HUES6 (cell line): ENCODE results near the gene GULP1.
A peak's percentile ranks its signal among the peaks of the same experiment; 100 is the strongest.
"Not testable (repeated sequence)": the region's sequence is repeated elsewhere in the genome, so short reads cannot be mapped to it uniquely, and the experiment has no call there.

Experiments
- H3K27ac ChIP-seq: 2 replicates; pipeline ENCODE4 v1.7.0; 2013; ENCODE audit warnings: low read depth, mild to moderate bottlenecking, low read length, inconsistent platforms
- H3K27me3 ChIP-seq: 2 replicates; pipeline ENCODE4 v1.6.1; 2013; ENCODE audit warnings: low read length; ENCODE audit not compliant: control insufficient read depth, insufficient read depth
- H3K36me3 ChIP-seq: 2 replicates; pipeline ENCODE4 v1.6.1; 2013; ENCODE audit warnings: low read length; ENCODE audit not compliant: control insufficient read depth, insufficient read depth
- H3K4me1 ChIP-seq: 2 replicates; pipeline ENCODE4 v1.6.1; 2013; ENCODE audit warnings: low read length; ENCODE audit not compliant: control insufficient read depth, insufficient read depth
- H3K4me3 ChIP-seq: 2 replicates; pipeline ENCODE4 v1.5.1; 2013; ENCODE audit warnings: low read depth, low read length
- H3K9ac ChIP-seq: one replicate; pipeline ENCODE4 v1.6.1; 2013; ENCODE audit warnings: mild to moderate bottlenecking, low read length
- H3K9me3 ChIP-seq: 2 replicates; pipeline ENCODE4 v1.6.1; 2013; ENCODE audit warnings: low read depth, low read length; ENCODE audit not compliant: control insufficient read depth, insufficient read depth

Gene GULP1

GRCh38 chr2:188526701-188527100, 235.0 kb downstream of the GULP1 start:
- peak overlapping the region; percentile 46; the same call in 1 of the 2 replicates for H3K27ac ChIP-seq
- H3K4me3 ChIP-seq, result no peak overlapping the region
- peaks cover 5% of the 10 kb centered on the region; the same call in 1 of the 2 replicates for H3K9me3 ChIP-seq
- H3K4me1 ChIP-seq, result no peaks in the 10 kb centered on the region; the same call in 1 of the 2 replicates
- H3K27me3 ChIP-seq, result no peaks in the 10 kb centered on the region
- H3K36me3 ChIP-seq, result peaks cover 27% of the 10 kb centered on the region
- H3K9ac ChIP-seq, result no peak overlapping the region

GRCh38 chr2:188527141-188527540, 235.5 kb downstream of the GULP1 start:
- Histone ChIP-seq H3K27ac (peak overlapping the region; percentile 46; the same call in 1 of the 2 replicates), H3K27me3 (no peaks in the 10 kb centered on the region), H3K9me3 (peaks cover 5% of the 10 kb centered on the region; the same call in 1 of the 2 replicates), H3K4me3 (no peak overlapping the region), H3K4me1 (no peaks in the 10 kb centered on the region; the same call in 1 of the 2 replicates), H3K9ac (no peak overlapping the region), H3K36me3 (peaks cover 27% of the 10 kb centered on the region)

GRCh38 chr2:188527581-188527993, 235.9 kb downstream of the GULP1 start:
- Histone ChIP-seq H3K36me3 (peaks cover 26% of the 10 kb centered on the region), H3K4me3 (no peak overlapping the region), H3K9me3 (peaks cover 5% of the 10 kb centered on the region; the same call in 1 of the 2 replicates), H3K27me3 (no peaks in the 10 kb centered on the region), H3K9ac (no peak overlapping the region), H3K4me1 (no peaks in the 10 kb centered on the region; the same call in 1 of the 2 replicates), H3K27ac (no peak overlapping the region)

- H3K4me1 ChIP-seq, result no peaks in the 10 kb centered on the region; the same call in 1 of the 2 replicates
- no peak overlapping the region for H3K4me3 ChIP-seq
- no peak overlapping the region for H3K27ac ChIP-seq
- H3K9me3 ChIP-seq, result peaks cover 5% of the 10 kb centered on the region; the same call in 1 of the 2 replicates
- H3K9ac ChIP-seq, result no peak overlapping the region
- H3K27me3 ChIP-seq, result no peaks in the 10 kb centered on the region
- H3K36me3 ChIP-seq, result peaks cover 21% of the 10 kb centered on the region
These were observed 238.0 kb downstream of the GULP1 start for GRCh38 chr2:188529710-188530109.

- Histone ChIP-seq H3K4me3 (no peak overlapping the region), H3K9ac (no peak overlapping the region), H3K27me3 (no peaks in the 10 kb centered on the region), H3K27ac (no peak overlapping the region), H3K9me3 (0 out of 2 replicates have a peak, but pooled peaks cover 4% of the 10 kb centered on the region), H3K36me3 (peaks cover 7% of the 10 kb centered on the region), H3K4me1 (no peaks in the 10 kb centered on the region)
These were observed 243.2 kb downstream of the GULP1 start for GRCh38 chr2:188534875-188535274.

GRCh38 chr2:188551671-188552070, 260.0 kb downstream of the GULP1 start:
- Histone ChIP-seq H3K9ac (no peak overlapping the region), H3K27ac (no peak overlapping the region), H3K4me3 (no peak overlapping the region), H3K9me3 (no peaks in the 10 kb centered on the region), H3K36me3 (no peaks in the 10 kb centered on the region), H3K4me1 (no peaks in the 10 kb centered on the region), H3K27me3 (no peaks in the 10 kb centered on the region)

GRCh38 chr2:188557081-188557480, 265.4 kb downstream of the GULP1 start:
- Histone ChIP-seq H3K36me3 (peaks cover 16% of the 10 kb centered on the region), H3K27ac (no peak overlapping the region), H3K9ac (no peak overlapping the region), H3K4me3 (no peak overlapping the region), H3K4me1 (no peaks in the 10 kb centered on the region), H3K9me3 (peaks cover 3% of the 10 kb centered on the region; the same call in 1 of the 2 replicates), H3K27me3 (no peaks in the 10 kb centered on the region)

GRCh38 chr2:188559455-188559854, 267.8 kb downstream of the GULP1 start:
- H3K27ac ChIP-seq, H3K27me3 ChIP-seq, H3K9ac ChIP-seq, H3K9me3 ChIP-seq, H3K4me1 ChIP-seq, H3K4me3 ChIP-seq: not testable (repeated sequence)
- H3K36me3 ChIP-seq, result peaks cover 16% of the 10 kb centered on the region

GRCh38 chr2:188561473-188561979, 269.9 kb downstream of the GULP1 start:
- no peak overlapping the region for H3K9ac ChIP-seq
- H3K27me3 ChIP-seq, result no peaks in the 10 kb centered on the region
- H3K9me3 ChIP-seq, result peaks cover 3% of the 10 kb centered on the region; the same call in 1 of the 2 replicates
- H3K36me3 ChIP-seq, result peaks cover 16% of the 10 kb centered on the region
- H3K4me3 ChIP-seq, result no peak overlapping the region
- H3K4me1 ChIP-seq, result no peaks in the 10 kb centered on the region
- H3K27ac ChIP-seq, result no peak overlapping the region

- Histone ChIP-seq H3K9ac (no peak overlapping the region), H3K4me3 (no peak overlapping the region), H3K27me3 (no peaks in the 10 kb centered on the region), H3K9me3 (no peaks in the 10 kb centered on the region), H3K36me3 (peaks cover 41% of the 10 kb centered on the region), H3K4me1 (no peaks in the 10 kb centered on the region), H3K27ac (no peak overlapping the region)
These were observed 277.9 kb downstream of the GULP1 start for GRCh38 chr2:188569431-188570165.

GRCh38 chr2:188570370-188570769, 278.7 kb downstream of the GULP1 start:
- H3K9me3 ChIP-seq, result no peaks in the 10 kb centered on the region
- H3K4me1 ChIP-seq, result no peaks in the 10 kb centered on the region
- H3K36me3 ChIP-seq, result peaks cover 41% of the 10 kb centered on the region
- no peak overlapping the region for H3K27ac ChIP-seq
- no peaks in the 10 kb centered on the region for H3K27me3 ChIP-seq
- no peak overlapping the region for H3K9ac ChIP-seq
- H3K4me3 ChIP-seq, result no peak overlapping the region
